HG03521 (cell line): Measurements from ENCODE around the gene ASTN2.
"Not testable (repeated sequence)": the region's sequence is repeated elsewhere in the genome, so short reads cannot be mapped to it uniquely, and the experiment has no call there.

Experiments
- ATAC-seq: cut with Tn5 transposase; IDR thresholded peaks from one replicate; pipeline ENCODE4 v1.9.1; 2021; ENCODE audit warnings: mild to moderate bottlenecking, moderate library complexity; ENCODE audit not compliant: unreplicated experiment

Gene ASTN2

GRCh38 chr9:117081641-117082317 is 333.1 kb downstream of the ASTN2 start:
- no peak for ATAC-seq

GRCh38 chr9:117080765-117081390 is 334.0 kb downstream of the ASTN2 start:
- ATAC-seq, result no peak

GRCh38 chr9:117076571-117077290 is 338.1 kb downstream of the ASTN2 start:
- ATAC-seq, result no peak

GRCh38 chr9:117075636-117076035 is 339.2 kb downstream of the ASTN2 start:
- ATAC-seq, result no peak

- ATAC-seq, result no peak
Measured at GRCh38 chr9:117074784-117075520, 339.9 kb downstream of the ASTN2 start.

- no peak for ATAC-seq
Measured at GRCh38 chr9:117074342-117074662, 340.6 kb downstream of the ASTN2 start.

- ATAC-seq, result no peak
Measured at GRCh38 chr9:117073539-117074341, 341.1 kb downstream of the ASTN2 start.

GRCh38 chr9:117073071-117073470 is 341.8 kb downstream of the ASTN2 start:
- no peak for ATAC-seq

GRCh38 chr9:117072216-117072615 is 342.6 kb downstream of the ASTN2 start:
- ATAC-seq, result no peak

- not testable (repeated sequence) for ATAC-seq
Measured at GRCh38 chr9:117071673-117072207, 343.1 kb downstream of the ASTN2 start.

- no peak for ATAC-seq
Measured at GRCh38 chr9:117063721-117064471, 351.0 kb downstream of the ASTN2 start.

- no peak for ATAC-seq
Measured at GRCh38 chr9:117060963-117061362, 353.9 kb downstream of the ASTN2 start.

- ATAC-seq, result no peak
Measured at GRCh38 chr9:117050007-117050406, 364.9 kb downstream of the ASTN2 start.

GRCh38 chr9:117046666-117047327 is 368.1 kb downstream of the ASTN2 start:
- peak; percentile 66 for ATAC-seq

- no peak for ATAC-seq
Measured at GRCh38 chr9:117044241-117044640, 370.6 kb downstream of the ASTN2 start.

GRCh38 chr9:117043159-117043558 is 371.7 kb downstream of the ASTN2 start:
- ATAC-seq, result no peak

GRCh38 chr9:117035546-117035945 is 379.3 kb downstream of the ASTN2 start:
- no peak for ATAC-seq

GRCh38 chr9:117034866-117035265 is 380.0 kb downstream of the ASTN2 start:
- no peak for ATAC-seq

GRCh38 chr9:117030254-117030768 is 384.5 kb downstream of the ASTN2 start:
- no peak for ATAC-seq
